HG02884 (cell line): Measurements from ENCODE around the gene SGSM2.

ENCODE experiments used
- ATAC-seq: cut with Tn5 transposase; IDR thresholded peaks from one replicate; pipeline ENCODE4 v1.9.1; 2021; ENCODE audit warnings: mild to moderate bottlenecking, moderate library complexity; ENCODE audit not compliant: unreplicated experiment

Gene SGSM2

GRCh38 chr17:2397247-2398171 is 60.2 kb downstream of the SGSM2 start:
- ATAC-seq: no peak

- no peak for ATAC-seq
These were observed 60.9 kb downstream of the SGSM2 start for GRCh38 chr17:2398182-2398581.

- ATAC-seq: no peak
These were observed 61.6 kb downstream of the SGSM2 start for GRCh38 chr17:2398655-2399571.

- peak; percentile 34 for ATAC-seq
These were observed 62.5 kb downstream of the SGSM2 start for GRCh38 chr17:2399572-2400473.

GRCh38 chr17:2400474-2400866 is 63.2 kb downstream of the SGSM2 start:
- no peak for ATAC-seq

GRCh38 chr17:2400877-2401425 is 63.6 kb downstream of the SGSM2 start, which contains the start of gene MNT:
MNT (minus strand) TSS chr17:2401060; CDS start chr17:2400712, 348 bp downstream.
- peak; percentile 27 for ATAC-seq

- ATAC-seq: peak; percentile 43
These were observed 64.3 kb downstream of the SGSM2 start for GRCh38 chr17:2401426-2402221.

GRCh38 chr17:2402544-2402943 is 65.2 kb downstream of the SGSM2 start:
- no peak for ATAC-seq

- ATAC-seq: no peak
These were observed 65.7 kb downstream of the SGSM2 start for GRCh38 chr17:2403044-2403443.

- no peak for ATAC-seq
These were observed 68.1 kb downstream of the SGSM2 start for GRCh38 chr17:2405247-2405926.

- ATAC-seq: no peak
These were observed 69.1 kb downstream of the SGSM2 start for GRCh38 chr17:2406271-2406902.

- no peak for ATAC-seq
These were observed 69.8 kb downstream of the SGSM2 start for GRCh38 chr17:2406903-2407790.

GRCh38 chr17:2410951-2411350 is 73.7 kb downstream of the SGSM2 start:
- ATAC-seq: no peak

GRCh38 chr17:2412561-2413021 is 75.3 kb downstream of the SGSM2 start:
- ATAC-seq: no peak

GRCh38 chr17:2414446-2415064 is 77.3 kb downstream of the SGSM2 start:
- no peak for ATAC-seq

- no peak for ATAC-seq
These were observed 77.8 kb downstream of the SGSM2 start for GRCh38 chr17:2415081-2415480.
